Progenitor cell of endocrine pancreas (in vitro differentiated cells): Measurements from ENCODE around the gene POLN. TPM values are rescaled to one million over a fixed set of nuclear protein-coding genes. Genes with fewer than 3 reads are reported as not detected.

Experiments
- DNase-seq: peaks from one replicate; pipeline ENCODE4 v3.0.0; 2021; ENCODE audit warnings: low spot score; ENCODE audit not compliant: unreplicated experiment
- H3K27ac Mint-ChIP-seq: 2 replicates; pipeline ENCODE4 v1.8.0; 2021; ENCODE audit warnings: mild to moderate bottlenecking, moderate library complexity, mixed read lengths
- H3K27me3 Mint-ChIP-seq: 2 replicates; pipeline ENCODE4 v1.8.0; 2021; ENCODE audit warnings: mixed read lengths
- H3K36me3 Mint-ChIP-seq: 2 replicates; pipeline ENCODE4 v1.8.0; 2022; ENCODE audit warnings: mixed read lengths; ENCODE audit not compliant: insufficient read depth
- H3K4me1 Mint-ChIP-seq: 2 replicates; pipeline ENCODE4 v1.8.0; 2021; ENCODE audit warnings: low read depth, mixed read lengths
- H3K4me3 Mint-ChIP-seq: 2 replicates; pipeline ENCODE4 v1.8.0; 2021; ENCODE audit warnings: low read depth, mild to moderate bottlenecking, moderate library complexity, mixed read lengths
- H3K9me3 Mint-ChIP-seq: 2 replicates; pipeline ENCODE4 v1.8.0; 2021; ENCODE audit warnings: low read depth, mixed read lengths
- CTCF ChIP-seq: fragments of 200-600 bp; sonication (generic); IDR thresholded peaks from one replicate; pipeline ENCODE4 v1.5.0; 2021; ENCODE audit warnings: antibody characterized with exemption, mild to moderate bottlenecking; ENCODE audit not compliant: unreplicated experiment
- total RNA-seq: library from RNA; stranded (reverse); gene quantifications from 2 replicates; pipeline ENCODE4 v1.2.1, GENCODE V29; 2021

The POLN gene
- total RNA-seq, 1 donor from 2014 or later: 5.9 TPM

GRCh38 chr4:2246384-2247127 is 4.6 kb upstream of the POLN start:
- Mint-ChIP-seq H3K4me3 (no peak overlapping the region), H3K36me3 (no peaks in the 10 kb centered on the region), H3K9me3 (no peaks in the 10 kb centered on the region), H3K27me3 (no peaks in the 10 kb centered on the region), H3K4me1 (no peaks in the 10 kb centered on the region), H3K27ac (no peak overlapping the region)
- DNase-seq: no peak
- no peak for TF ChIP-seq CTCF

- H3K4me1 Mint-ChIP-seq: peaks cover 2% of the 10 kb centered on the region
- DNase-seq: no peak
Observed at GRCh38 chr4:2245787-2246275, 3.9 kb upstream of the POLN start.

GRCh38 chr4:2245057-2245786 is 3.3 kb upstream of the POLN start:
- Mint-ChIP-seq H3K4me1 (peaks cover 9% of the 10 kb centered on the region), H3K27ac (peak overlapping the region; percentile 74), H3K9me3 (no peaks in the 10 kb centered on the region), H3K27me3 (no peaks in the 10 kb centered on the region), H3K4me3 (no peak overlapping the region), H3K36me3 (no peaks in the 10 kb centered on the region)
- DNase-seq: no peak
- TF ChIP-seq CTCF: no peak

More at GRCh38 chr4:2245787-2246275, 3.9 kb upstream of the POLN start:
- Mint-ChIP-seq H3K27me3 (no peaks in the 10 kb centered on the region), H3K9me3 (no peaks in the 10 kb centered on the region), H3K4me3 (no peak overlapping the region), H3K27ac (peak overlapping the region; percentile 74), H3K36me3 (no peaks in the 10 kb centered on the region)
- no peak for TF ChIP-seq CTCF

- H3K27me3 Mint-ChIP-seq: no peaks in the 10 kb centered on the region
- no peaks in the 10 kb centered on the region for H3K9me3 Mint-ChIP-seq
- peaks cover 16% of the 10 kb centered on the region for H3K4me1 Mint-ChIP-seq
- no peaks in the 10 kb centered on the region for H3K36me3 Mint-ChIP-seq
- DNase-seq: peak; percentile 9
- peak; percentile 24 for TF ChIP-seq CTCF
- H3K27ac Mint-ChIP-seq: peak overlapping the region; percentile 30
- H3K4me3 Mint-ChIP-seq: no peak overlapping the region
Observed at GRCh38 chr4:2243681-2244380, 1.9 kb upstream of the POLN start.

- Mint-ChIP-seq H3K27me3 (no peaks in the 10 kb centered on the region), H3K36me3 (no peaks in the 10 kb centered on the region), H3K27ac (peak overlapping the region; percentile 96), H3K4me1 (peaks cover 16% of the 10 kb centered on the region), H3K9me3 (no peaks in the 10 kb centered on the region), H3K4me3 (peak overlapping the region; percentile 87)
- DNase-seq: no peak
- TF ChIP-seq CTCF: no peak
Observed at GRCh38 chr4:2241003-2241402, 918 bp downstream of the POLN start.
